Measurements from ENCODE around the gene PPIF. TPM values are rescaled to one million over a fixed set of nuclear protein-coding genes. Genes with fewer than 3 reads are reported as not detected.

The PPIF gene
- 30.0 and 32.9 TPM in 2 replicates for total RNA-seq

GRCh38 chr10:79347226-79347893 lies at the start of gene PPIF:
Gene PPIF, plus strand, starts transcription at chr10:79347469. Its CDS starts 80 bp downstream, at chr10:79347549.

Other genes with a start within 250 kb of the PPIF start
- 3.1 and 5.2 TPM in 2 replicates for gene ZCCHC24, start 98.2 kb downstream of the PPIF start, total RNA-seq
- gene EIF5AL1, start 165.1 kb downstream of the PPIF start, total RNA-seq = 0.60 and 0.74 TPM in 2 replicates
- not detected in 2 replicates for gene SFTPA2, start 212.9 kb downstream of the PPIF start, total RNA-seq

Data from mammary microvascular endothelial cell (primary cell).